Liver (tissue), 9 donors: ENCODE data around the gene CYP26C1. TPM values are rescaled to one million over a fixed set of nuclear protein-coding genes. Genes with fewer than 3 reads are reported as not detected.

Experiments used
- DNase-seq: peaks from one replicate; pipeline ENCODE4 v3.0.0-alpha.2; 2017; ENCODE audit warnings: low spot score
- H3K27ac ChIP-seq, 2 donors: one replicate each; pipeline ENCODE4 v1.7.0; 2013; ENCODE audit warnings: inconsistent platforms in 2 of 2, low read length in 2 of 2, control low read depth in 1 of 2, low read depth in 1 of 2, mild to moderate bottlenecking in 1 of 2
- H3K27me3 ChIP-seq, 4 donors: one replicate each; pipeline versions ENCODE4 v1.6.1 to v1.7.0; 2013; ENCODE audit warnings: low read length in 3 of 4, inconsistent platforms in 1 of 4, mild to moderate bottlenecking in 1 of 4, moderate library complexity in 1 of 4; ENCODE audit not compliant: control insufficient read depth in 4 of 4, insufficient read depth in 4 of 4
- H3K36me3 ChIP-seq, 4 donors: one replicate each; pipeline versions ENCODE4 v1.6.1 to v1.7.0; 2013; ENCODE audit warnings: low read length in 3 of 4, mild to moderate bottlenecking in 3 of 4, low read depth in 1 of 4, moderate library complexity in 1 of 4; ENCODE audit not compliant: control insufficient read depth in 4 of 4, insufficient read depth in 3 of 4
- H3K4me1 ChIP-seq, 4 donors: one replicate each; pipeline versions ENCODE4 v1.6.1 to v1.7.0; 2013; ENCODE audit warnings: low read length in 3 of 4, mild to moderate bottlenecking in 3 of 4, moderate library complexity in 1 of 4; ENCODE audit not compliant: control insufficient read depth in 4 of 4, insufficient read depth in 4 of 4
- H3K4me3 ChIP-seq, 3 donors: one replicate each; pipeline versions ENCODE4 v1.6.1 to v1.7.0; 2013; ENCODE audit warnings: low read length in 3 of 3, control low read depth in 1 of 3, low read depth in 1 of 3, mild to moderate bottlenecking in 1 of 3
- H3K9ac ChIP-seq, 2 donors: one replicate each; pipeline ENCODE4 v1.7.0; 2013; ENCODE audit warnings: low read length in 2 of 2, mild to moderate bottlenecking in 2 of 2, moderate library complexity in 2 of 2, control low read depth in 1 of 2, low read depth in 1 of 2
- H3K9me3 ChIP-seq, 4 donors: one replicate each; pipeline versions ENCODE4 v1.6.1 to v1.7.0; 2013; ENCODE audit warnings: low read length in 3 of 4; ENCODE audit not compliant: control insufficient read depth in 4 of 4
- CTCF ChIP-seq: fragments of 150-350 bp; IDR thresholded peaks from 2 replicates; pipeline ENCODE4 v1.5.1; 2017; ENCODE audit warnings: improper control_type of control experiment, low read depth, low read length; ENCODE audit not compliant: missing input control
- EGR1 ChIP-seq, 2 donors: IDR thresholded peaks; 2 replicates each; pipeline ENCODE4 v1.6.1; 2016 to 2018; ENCODE audit warnings: antibody characterized with exemption in 2 of 2, low read depth in 2 of 2
- FOXA2 ChIP-seq: IDR thresholded peaks from 2 replicates; pipeline ENCODE4 v1.6.1; 2016; ENCODE audit warnings: antibody characterized with exemption
- GABPA ChIP-seq, 2 donors: IDR thresholded peaks in 1 of 2; conservative IDR thresholded peaks in 1 of 2; 2 replicates each; pipeline ENCODE4 v1.6.1; 2016; ENCODE audit warnings: antibody characterized with exemption in 2 of 2, mild to moderate bottlenecking in 1 of 2, moderate library complexity in 1 of 2
- HNF4A ChIP-seq, 2 donors: conservative IDR thresholded peaks; 2 replicates each; pipeline ENCODE4 v1.6.1; 2016; ENCODE audit warnings: antibody characterized with exemption in 2 of 2, mild to moderate bottlenecking in 2 of 2
- HNF4G ChIP-seq: IDR thresholded peaks from 2 replicates; pipeline ENCODE4 v1.6.1; 2016; ENCODE audit warnings: antibody characterized with exemption
- JUND ChIP-seq, 2 donors: IDR thresholded peaks; 2 replicates each; pipeline ENCODE4 v1.6.1; 2016; ENCODE audit warnings: antibody characterized with exemption in 2 of 2
- MAX ChIP-seq: IDR thresholded peaks from 2 replicates; pipeline ENCODE4 v1.6.1; 2016; ENCODE audit warnings: antibody characterized with exemption
- NR2F2 ChIP-seq: IDR thresholded peaks from 2 replicates; pipeline ENCODE4 v1.6.1; 2016; ENCODE audit warnings: antibody characterized with exemption
- RAD21 ChIP-seq, 2 donors: IDR thresholded peaks; 2 replicates each; pipeline ENCODE4 v1.6.1; 2016; ENCODE audit warnings: antibody characterized with exemption in 2 of 2, mild to moderate bottlenecking in 2 of 2
- REST ChIP-seq: IDR thresholded peaks from 2 replicates; pipeline ENCODE4 v1.6.1; 2016; ENCODE audit warnings: antibody characterized with exemption, mild to moderate bottlenecking
- RXRA ChIP-seq, 2 donors: IDR thresholded peaks; 2 replicates each; pipeline ENCODE4 v1.6.1; 2017 to 2018; ENCODE audit warnings: antibody characterized with exemption in 2 of 2, mild to moderate bottlenecking in 1 of 2
- SP1 ChIP-seq: IDR thresholded peaks from 2 replicates; pipeline ENCODE4 v1.6.1; 2018; ENCODE audit warnings: antibody characterized with exemption, mild to moderate bottlenecking
- TAF1 ChIP-seq: conservative IDR thresholded peaks from 2 replicates; pipeline ENCODE4 v1.6.1; 2016; ENCODE audit warnings: antibody characterized with exemption, mild to moderate bottlenecking
- ZBTB33 ChIP-seq: IDR thresholded peaks from 2 replicates; pipeline ENCODE4 v1.6.1; 2016; ENCODE audit warnings: antibody characterized with exemption
- WGBS: extraction: QIAGEN DNeasy Blood & Tissue Kit; methylation state at CpG from one replicate; pipeline ENCODE4 v1.1.7; 2013; 5-methylcytosine and 5-hydroxymethylcytosine counted together
- polyA plus RNA-seq, 2 donors: library from polyadenylated mRNA; stranded (reverse) in 1 of 2; unstranded in 1 of 2; fragments of 200-250 nt in 1 of 2; fragments of >200 nt in 1 of 2; fragmentation: Nextera tagmentation in 1 of 2; extraction: Ambion mirVana in 1 of 2; gene quantifications; one replicate each; pipeline versions ENCODE4 v1.2.1 to v1.2.3, GENCODE V29; 2013 to 2015
- total RNA-seq, 2 donors: library from RNA; depleted of rRNA; stranded (reverse); fragments of >200 nt; gene quantifications; one replicate each; pipeline ENCODE4 v1.2.3, GENCODE V29; 2014
- donor health status: healthy.
- donor health status: healthy.
- donor health status: healthy.
- donor health status: healthy.
- donor health status: healthy.

Gene CYP26C1
- total and polyA plus RNA-seq, 4 donors = 0.09 to 0.25 TPM; not detected in 2

- TF ChIP-seq JUND (IDR thresholded peaks at IDR 0.05) (no peak), MAX (no peak), EGR1 (IDR thresholded peaks at IDR 0.05; ENCODE audit: low read depth in 2 of 2) (no peak), FOXA2 (no peak), TAF1 (no peak), RXRA (IDR thresholded peaks at IDR 0.05) (no peak), CTCF (no peak), ZBTB33 (no peak), GABPA (IDR thresholded peaks at IDR 0.05 in 1 of 2, conservative IDR thresholded peaks at IDR 0.05 in 1 of 2) (no peak), RAD21 (IDR thresholded peaks at IDR 0.05) (no peak), HNF4G (no peak), NR2F2 (no peak), REST (no peak), HNF4A (conservative IDR thresholded peaks at IDR 0.05) (no peak), SP1 (no peak)
- peaks cover 2 to 9% (median 6%) of the 10 kb centered on the region in 4 donors for H3K27me3 ChIP-seq
- 9% methylated on average over 57 of the region's 57 CpGs for WGBS
- no peak overlapping the region for H3K27ac ChIP-seq
- no peak overlapping the region for H3K9ac ChIP-seq
- H3K4me1 ChIP-seq = peaks cover 11 to 41% (median 25%) of the 10 kb centered on the region in 4 donors
- no peaks in the 10 kb centered on the region for H3K9me3 ChIP-seq
- H3K4me3 ChIP-seq = peak overlapping the region in 2 of 3 donors; percentile 27 to 50
- DNase-seq = no peak
- peaks cover 0 to 4% (median 1%) of the 10 kb centered on the region in 4 donors for H3K36me3 ChIP-seq
Measured at GRCh38 chr10:93061594-93062513, 1.3 kb downstream of the CYP26C1 start.
